Liver (tissue), 3 donors: ENCODE results near the gene RASL10A.

Experiments used
- ATF3 ChIP-seq: IDR thresholded peaks from 2 replicates; pipeline ENCODE4 v1.6.1; 2016; ENCODE audit warnings: antibody characterized with exemption
- CTCF ChIP-seq: fragments of 150-350 bp; IDR thresholded peaks from 2 replicates; pipeline ENCODE4 v1.5.1; 2017; ENCODE audit warnings: improper control_type of control experiment, low read depth, low read length; ENCODE audit not compliant: missing input control
- GABPA ChIP-seq, 2 donors: IDR thresholded peaks in 1 of 2; conservative IDR thresholded peaks in 1 of 2; 2 replicates each; pipeline ENCODE4 v1.6.1; 2016; ENCODE audit warnings: antibody characterized with exemption in 2 of 2, mild to moderate bottlenecking in 1 of 2, moderate library complexity in 1 of 2
- HNF4G ChIP-seq: IDR thresholded peaks from 2 replicates; pipeline ENCODE4 v1.6.1; 2016; ENCODE audit warnings: antibody characterized with exemption
- JUND ChIP-seq, 2 donors: IDR thresholded peaks; 2 replicates each; pipeline ENCODE4 v1.6.1; 2016; ENCODE audit warnings: antibody characterized with exemption in 2 of 2
- MAX ChIP-seq: IDR thresholded peaks from 2 replicates; pipeline ENCODE4 v1.6.1; 2016; ENCODE audit warnings: antibody characterized with exemption
- RAD21 ChIP-seq, 2 donors: IDR thresholded peaks; 2 replicates each; pipeline ENCODE4 v1.6.1; 2016; ENCODE audit warnings: antibody characterized with exemption in 2 of 2, mild to moderate bottlenecking in 2 of 2
- REST ChIP-seq: IDR thresholded peaks from 2 replicates; pipeline ENCODE4 v1.6.1; 2016; ENCODE audit warnings: antibody characterized with exemption, mild to moderate bottlenecking
- RXRA ChIP-seq, 2 donors: IDR thresholded peaks; 2 replicates each; pipeline ENCODE4 v1.6.1; 2017 to 2018; ENCODE audit warnings: antibody characterized with exemption in 2 of 2, mild to moderate bottlenecking in 1 of 2
- SP1 ChIP-seq: IDR thresholded peaks from 2 replicates; pipeline ENCODE4 v1.6.1; 2018; ENCODE audit warnings: antibody characterized with exemption, mild to moderate bottlenecking
- TAF1 ChIP-seq: conservative IDR thresholded peaks from 2 replicates; pipeline ENCODE4 v1.6.1; 2016; ENCODE audit warnings: antibody characterized with exemption, mild to moderate bottlenecking
- YY1 ChIP-seq: IDR thresholded peaks from 2 replicates; pipeline ENCODE4 v1.6.1; 2016; ENCODE audit warnings: antibody characterized with exemption, mild to moderate bottlenecking
- ZBTB33 ChIP-seq: IDR thresholded peaks from 2 replicates; pipeline ENCODE4 v1.6.1; 2016; ENCODE audit warnings: antibody characterized with exemption
- donor health status: healthy.
- donor health status: healthy.

GRCh38 chr22:29335656-29336055 is 20.2 kb upstream of the RASL10A start:
- TF ChIP-seq SP1: no peak
- TF ChIP-seq CTCF: no peak
- no peak for TF ChIP-seq RXRA (IDR thresholded peaks at IDR 0.05)
- no peak for TF ChIP-seq REST
- no peak for TF ChIP-seq GABPA (IDR thresholded peaks at IDR 0.05 in 1 of 2, conservative IDR thresholded peaks at IDR 0.05 in 1 of 2)
- no peak for TF ChIP-seq YY1
- TF ChIP-seq RAD21 (IDR thresholded peaks at IDR 0.05): no peak
- no peak for TF ChIP-seq TAF1
- TF ChIP-seq ZBTB33: no peak
- no peak for TF ChIP-seq ATF3
- no peak for TF ChIP-seq HNF4G
- TF ChIP-seq JUND (IDR thresholded peaks at IDR 0.05): no peak
- TF ChIP-seq MAX: no peak
